Measurements from ENCODE around the gene KRT34. TPM values are rescaled to one million over a fixed set of nuclear protein-coding genes. Genes with fewer than 3 reads are reported as not detected.
A peak's percentile ranks its signal among the peaks of the same experiment; 100 is the strongest.

KRT34 gene
- total RNA-seq, 1 donor from 2014 or later, result not detected

- Mint-ChIP-seq H3K4me3 (peak overlapping the region; percentile 13), H3K9me3 (peaks cover 12% of the 10 kb centered on the region), H3K36me3 (no peaks in the 10 kb centered on the region), H3K27ac (peak overlapping the region; percentile 88), H3K27me3 (no peaks in the 10 kb centered on the region), H3K4me1 (ENCODE audit: unreplicated experiment) (peaks cover 26% of the 10 kb centered on the region)
- no peak for DNase-seq (ENCODE audit: extremely low spot score, unreplicated experiment)
- TF ChIP-seq CTCF (conservative IDR thresholded peaks at IDR 0.05), result peak; percentile 23
Measured at GRCh38 chr17:41340494-41340893, 41.6 kb downstream of the KRT34 start.

GRCh38 chr17:41339571-41340172 is 42.4 kb downstream of the KRT34 start:
- TF ChIP-seq CTCF (conservative IDR thresholded peaks at IDR 0.05), result no peak
- peaks cover 12% of the 10 kb centered on the region for H3K9me3 Mint-ChIP-seq
- H3K27me3 Mint-ChIP-seq, result no peaks in the 10 kb centered on the region
- no peaks in the 10 kb centered on the region for H3K36me3 Mint-ChIP-seq
- H3K27ac Mint-ChIP-seq, result peak overlapping the region; percentile 71
- peak overlapping the region; percentile 13 for H3K4me3 Mint-ChIP-seq
- H3K4me1 Mint-ChIP-seq (ENCODE audit: unreplicated experiment), result peaks cover 26% of the 10 kb centered on the region
- DNase-seq (ENCODE audit: extremely low spot score, unreplicated experiment), result no peak

GRCh38 chr17:41338961-41339485 is 43.1 kb downstream of the KRT34 start:
- H3K9me3 Mint-ChIP-seq, result peaks cover 12% of the 10 kb centered on the region
- peaks cover 29% of the 10 kb centered on the region for H3K4me1 Mint-ChIP-seq (ENCODE audit: unreplicated experiment)
- no peaks in the 10 kb centered on the region for H3K27me3 Mint-ChIP-seq
- H3K4me3 Mint-ChIP-seq, result no peak overlapping the region
- DNase-seq (ENCODE audit: extremely low spot score, unreplicated experiment), result no peak
- TF ChIP-seq CTCF (conservative IDR thresholded peaks at IDR 0.05), result no peak
- H3K36me3 Mint-ChIP-seq, result no peaks in the 10 kb centered on the region
- H3K27ac Mint-ChIP-seq, result peak overlapping the region; percentile 71

- no peak for TF ChIP-seq CTCF (conservative IDR thresholded peaks at IDR 0.05)
- no peaks in the 10 kb centered on the region for H3K36me3 Mint-ChIP-seq
- peaks cover 24% of the 10 kb centered on the region for H3K4me1 Mint-ChIP-seq (ENCODE audit: unreplicated experiment)
- H3K27ac Mint-ChIP-seq, result no peak overlapping the region
- H3K4me3 Mint-ChIP-seq, result no peak overlapping the region
- no peak for DNase-seq (ENCODE audit: extremely low spot score, unreplicated experiment)
- H3K9me3 Mint-ChIP-seq, result no peaks in the 10 kb centered on the region
- H3K27me3 Mint-ChIP-seq, result no peaks in the 10 kb centered on the region
Measured at GRCh38 chr17:41335747-41336146, 46.4 kb downstream of the KRT34 start.

- Mint-ChIP-seq H3K27ac (peak overlapping the region; percentile 2), H3K4me3 (peak overlapping the region; percentile 39), H3K9me3 (no peaks in the 10 kb centered on the region), H3K4me1 (ENCODE audit: unreplicated experiment) (peaks cover 14% of the 10 kb centered on the region), H3K27me3 (no peaks in the 10 kb centered on the region), H3K36me3 (no peaks in the 10 kb centered on the region)
- no peak for TF ChIP-seq CTCF (conservative IDR thresholded peaks at IDR 0.05)
- no peak for DNase-seq (ENCODE audit: extremely low spot score, unreplicated experiment)
Measured at GRCh38 chr17:41334385-41335305, 47.5 kb downstream of the KRT34 start.
